ENCODE measurements around the gene SLC17A9.

Gene SLC17A9

DNA sequence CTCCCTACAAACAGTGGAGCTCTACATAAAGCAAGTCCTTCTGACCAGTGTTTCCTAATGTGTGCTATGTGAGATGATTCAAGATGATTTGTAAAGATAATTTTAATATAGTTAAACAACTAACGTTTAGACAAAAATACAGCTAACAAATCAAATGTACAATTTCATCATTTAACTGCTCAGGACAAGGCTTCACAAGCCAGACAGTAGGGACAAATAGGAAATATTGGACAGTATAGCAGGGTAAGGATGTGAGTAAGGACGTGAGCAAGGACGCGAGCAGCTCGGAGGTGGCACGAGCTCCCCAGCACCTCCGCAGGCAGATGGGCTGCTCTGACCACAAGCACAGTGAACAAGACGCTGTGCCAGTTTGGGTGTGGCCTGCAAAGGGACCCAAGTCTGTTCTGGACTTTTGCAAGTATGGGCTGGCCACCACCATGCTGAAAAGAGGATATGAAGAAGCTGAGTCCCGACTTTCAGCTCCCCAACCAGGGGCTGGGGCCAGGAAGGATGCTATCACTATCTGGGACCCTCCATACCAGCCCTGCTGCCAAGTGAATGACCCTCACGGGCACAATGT, 40.7 kb upstream of the SLC17A9 start:
- peaks cover 76% of the 10 kb centered on the region for H3K36me3 ChIP-seq (ENCODE audit: insufficient read depth, low read depth, low read length)

DNA sequence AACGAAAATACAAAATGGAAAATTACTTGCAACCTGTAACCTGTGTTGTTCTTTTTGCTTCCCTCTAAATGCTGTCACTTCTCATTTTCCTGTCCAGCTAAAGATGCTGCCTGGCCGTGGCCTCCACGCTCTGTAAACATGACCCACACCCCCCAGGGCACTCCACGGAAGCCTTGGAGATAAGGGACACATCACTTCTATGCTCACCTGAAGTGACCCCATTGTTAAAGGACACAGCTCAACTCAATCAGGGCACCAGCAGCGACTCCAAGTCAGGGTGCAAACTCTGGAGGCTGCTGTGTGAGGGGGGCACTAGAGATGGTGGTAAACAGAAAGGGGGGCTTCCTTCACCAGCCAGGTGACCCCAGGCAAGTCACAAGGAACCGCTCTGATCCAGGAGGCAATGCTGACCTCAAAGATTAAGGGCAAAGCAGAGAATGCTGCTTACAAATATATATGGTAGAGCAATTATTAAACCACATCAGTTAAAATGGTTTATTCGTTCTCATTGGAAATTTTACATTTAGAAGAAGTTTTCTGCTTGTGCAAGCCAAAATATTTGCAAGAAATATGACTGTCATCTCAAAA, 39.4 kb upstream of the SLC17A9 start:
- Histone ChIP-seq H3K36me3 (ENCODE audit: insufficient read depth, low read depth, low read length) (peaks cover 63% of the 10 kb centered on the region), H3K4me1 (ENCODE audit: insufficient read depth, low read length) (peaks cover 35% of the 10 kb centered on the region), H3K9me3 (ENCODE audit: insufficient read depth, low read depth, low read length) (no peaks in the 10 kb centered on the region), H3K9ac (ENCODE audit: low read depth, low read length) (no peak overlapping the region), H3K27ac (ENCODE audit: low read length) (no peak overlapping the region), H3K27me3 (ENCODE audit: insufficient read depth, low read length) (no peaks in the 10 kb centered on the region), H3K4me3 (ENCODE audit: low read length) (no peak overlapping the region)

More for the DNA sequence above, 40.7 kb upstream of the SLC17A9 start:
- H3K9me3 ChIP-seq (ENCODE audit: insufficient read depth, low read depth, low read length): no peaks in the 10 kb centered on the region
- H3K4me3 ChIP-seq (ENCODE audit: low read length): no peak overlapping the region
- no peak overlapping the region for H3K9ac ChIP-seq (ENCODE audit: low read depth, low read length)
- H3K4me1 ChIP-seq (ENCODE audit: insufficient read depth, low read length): peaks cover 21% of the 10 kb centered on the region
- H3K27me3 ChIP-seq (ENCODE audit: insufficient read depth, low read length): no peaks in the 10 kb centered on the region
- no peak overlapping the region for H3K27ac ChIP-seq (ENCODE audit: low read length)

DNA sequence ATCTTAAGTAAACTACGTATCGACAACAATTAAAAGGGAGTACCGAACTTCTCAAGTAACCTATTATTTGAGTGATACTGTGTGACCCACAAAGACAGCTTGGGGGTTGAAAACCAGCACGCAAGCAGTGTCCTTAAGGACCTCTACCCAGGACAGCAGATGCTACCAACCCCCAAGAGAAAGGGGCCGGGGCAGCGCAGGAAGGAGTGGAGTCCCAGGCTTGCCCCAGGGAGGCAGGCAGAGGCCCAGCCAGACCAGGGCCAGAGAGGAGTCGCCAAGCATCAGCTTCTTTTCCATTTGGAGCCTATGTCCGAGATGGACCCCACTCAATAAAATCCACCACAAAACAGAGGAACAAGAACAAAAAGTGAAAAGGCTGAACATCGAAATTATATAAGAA, 38.1 kb upstream of the SLC17A9 start:
- H3K4me3 ChIP-seq (ENCODE audit: low read length): no peak overlapping the region
- no peak overlapping the region for H3K9ac ChIP-seq (ENCODE audit: low read depth, low read length)
- no peak overlapping the region for H3K27ac ChIP-seq (ENCODE audit: low read length)
- peaks cover 50% of the 10 kb centered on the region for H3K36me3 ChIP-seq (ENCODE audit: insufficient read depth, low read depth, low read length)
- H3K9me3 ChIP-seq (ENCODE audit: insufficient read depth, low read depth, low read length): no peaks in the 10 kb centered on the region
- H3K4me1 ChIP-seq (ENCODE audit: insufficient read depth, low read length): peaks cover 46% of the 10 kb centered on the region
- H3K27me3 ChIP-seq (ENCODE audit: insufficient read depth, low read length): no peaks in the 10 kb centered on the region

DNA sequence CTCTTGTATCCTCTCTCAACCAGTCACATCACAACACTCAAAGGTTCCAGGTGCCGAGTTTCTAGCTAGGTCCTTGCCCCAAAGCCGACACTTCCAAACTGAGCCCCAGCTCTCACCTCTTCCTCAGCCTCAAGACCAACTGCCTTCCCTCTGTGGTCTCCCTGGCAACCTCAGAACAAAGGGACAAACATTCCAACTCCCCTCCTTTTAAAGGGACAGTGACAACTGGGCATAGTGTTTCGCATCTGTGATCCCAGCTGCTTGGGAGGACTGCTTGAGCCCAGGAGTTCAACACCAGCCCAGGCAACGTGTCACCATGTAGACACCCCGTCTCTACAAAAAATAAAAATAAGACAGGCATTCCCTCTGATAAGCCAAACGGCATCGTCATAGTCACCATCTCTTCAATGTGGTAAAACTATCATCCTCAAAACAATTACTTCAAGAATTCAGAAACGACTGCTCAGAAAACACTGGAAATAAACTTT, 37.5 kb upstream of the SLC17A9 start:
- 0 out of 2 replicates have a peak overlapping the region, but pooled peaks have one; percentile 10 for H3K4me3 ChIP-seq (ENCODE audit: low read length)
- H3K4me1 ChIP-seq (ENCODE audit: insufficient read depth, low read length): peaks cover 52% of the 10 kb centered on the region
- no peak overlapping the region for H3K9ac ChIP-seq (ENCODE audit: low read depth, low read length)
- no peaks in the 10 kb centered on the region for H3K27me3 ChIP-seq (ENCODE audit: insufficient read depth, low read length)
- H3K27ac ChIP-seq (ENCODE audit: low read length): no peak overlapping the region
- no peaks in the 10 kb centered on the region for H3K9me3 ChIP-seq (ENCODE audit: insufficient read depth, low read depth, low read length)
- peaks cover 44% of the 10 kb centered on the region for H3K36me3 ChIP-seq (ENCODE audit: insufficient read depth, low read depth, low read length)

DNA sequence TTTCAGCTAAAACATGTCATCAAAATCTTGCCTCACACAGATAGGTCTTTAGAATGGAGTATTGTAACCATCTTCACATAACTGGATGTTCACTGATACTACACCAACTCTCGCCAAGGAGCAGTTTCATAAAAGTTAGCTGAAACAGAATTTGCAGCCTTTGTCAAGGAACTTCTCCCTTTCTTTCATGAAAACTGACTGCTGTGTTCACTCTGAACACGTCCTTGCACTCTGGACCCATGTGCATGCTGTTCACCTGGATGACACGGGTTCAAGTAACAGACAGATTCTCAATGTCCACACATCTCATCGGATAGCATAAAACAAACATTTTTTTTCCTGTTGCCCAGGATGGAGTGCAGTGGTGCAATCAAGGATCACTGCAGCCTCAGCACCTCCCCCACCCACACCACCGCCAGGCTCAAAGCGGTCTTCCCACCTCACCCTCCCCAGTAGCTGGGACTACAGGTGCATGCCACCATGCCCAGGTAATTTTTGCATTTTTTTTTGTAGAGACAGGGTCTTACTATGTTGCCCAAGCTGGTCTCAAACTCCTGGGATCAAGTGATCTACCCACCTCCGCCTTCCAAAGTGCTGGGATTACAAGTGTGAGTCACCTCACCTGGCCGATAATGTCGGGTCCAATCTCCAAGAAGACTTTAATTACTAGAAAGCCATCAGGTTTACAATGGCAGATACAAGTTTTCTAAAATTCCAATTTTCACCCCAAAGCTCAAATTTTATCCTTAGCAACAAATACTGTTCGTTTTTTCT, 35.6 kb upstream of the SLC17A9 start:
- no peaks in the 10 kb centered on the region for H3K27me3 ChIP-seq (ENCODE audit: insufficient read depth, low read length)
- peaks cover 25% of the 10 kb centered on the region for H3K36me3 ChIP-seq (ENCODE audit: insufficient read depth, low read depth, low read length)
- no peak overlapping the region for H3K9ac ChIP-seq (ENCODE audit: low read depth, low read length)
- no peaks in the 10 kb centered on the region for H3K9me3 ChIP-seq (ENCODE audit: insufficient read depth, low read depth, low read length)
- H3K4me1 ChIP-seq (ENCODE audit: insufficient read depth, low read length): peaks cover 58% of the 10 kb centered on the region
- H3K27ac ChIP-seq (ENCODE audit: low read length): no peak overlapping the region
- H3K4me3 ChIP-seq (ENCODE audit: low read length): no peak overlapping the region

DNA sequence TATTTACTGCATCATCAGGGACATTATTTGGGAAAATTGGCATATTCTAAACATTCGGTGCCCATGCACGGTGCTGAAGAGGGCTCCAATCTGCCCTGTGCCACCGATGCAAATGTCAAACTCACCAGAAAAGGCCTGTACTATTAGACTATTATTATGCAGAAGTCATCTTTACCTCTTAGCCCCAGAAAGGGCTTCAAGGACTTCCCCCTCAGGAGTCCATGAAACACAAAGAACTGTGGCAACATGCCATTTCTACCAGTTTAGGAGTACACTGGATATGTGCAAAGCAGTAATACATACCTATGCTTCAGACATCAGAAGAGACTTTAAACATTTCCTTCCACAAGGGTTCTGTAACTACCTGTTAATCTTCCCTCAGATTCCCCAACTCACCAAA, 34.8 kb upstream of the SLC17A9 start:
- H3K9me3 ChIP-seq (ENCODE audit: insufficient read depth, low read depth, low read length): no peaks in the 10 kb centered on the region
- peaks cover 18% of the 10 kb centered on the region for H3K36me3 ChIP-seq (ENCODE audit: insufficient read depth, low read depth, low read length)
- H3K27ac ChIP-seq (ENCODE audit: low read length): no peak overlapping the region
- no peak overlapping the region for H3K4me3 ChIP-seq (ENCODE audit: low read length)
- no peak overlapping the region for H3K9ac ChIP-seq (ENCODE audit: low read depth, low read length)
- peaks cover 63% of the 10 kb centered on the region for H3K4me1 ChIP-seq (ENCODE audit: insufficient read depth, low read length)
- H3K27me3 ChIP-seq (ENCODE audit: insufficient read depth, low read length): no peaks in the 10 kb centered on the region

DNA sequence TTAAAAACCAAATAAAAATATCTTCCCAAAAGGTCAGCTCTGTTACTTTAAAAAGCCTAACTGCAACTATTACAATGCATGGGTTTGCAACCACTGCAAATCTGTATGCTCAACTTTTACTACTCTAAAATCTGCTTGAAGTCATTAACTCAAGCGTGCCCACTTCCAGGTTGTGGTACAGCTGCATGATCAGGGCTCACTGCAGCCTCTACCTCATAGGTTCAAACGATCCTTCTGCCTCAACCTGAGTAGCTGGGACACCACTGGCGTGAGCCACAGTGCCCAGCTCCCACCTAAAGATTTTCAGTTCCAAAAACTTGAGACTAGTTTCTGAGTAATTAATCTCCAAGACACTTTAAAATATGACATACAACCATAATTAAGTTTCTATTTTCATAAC, 34.4 kb upstream of the SLC17A9 start:
- H3K4me1 ChIP-seq (ENCODE audit: insufficient read depth, low read length): peaks cover 66% of the 10 kb centered on the region
- no peaks in the 10 kb centered on the region for H3K9me3 ChIP-seq (ENCODE audit: insufficient read depth, low read depth, low read length)
- H3K36me3 ChIP-seq (ENCODE audit: insufficient read depth, low read depth, low read length): peaks cover 14% of the 10 kb centered on the region
- no peaks in the 10 kb centered on the region for H3K27me3 ChIP-seq (ENCODE audit: insufficient read depth, low read length)
- no peak overlapping the region for H3K9ac ChIP-seq (ENCODE audit: low read depth, low read length)
- no peak overlapping the region for H3K4me3 ChIP-seq (ENCODE audit: low read length)
- no peak overlapping the region for H3K27ac ChIP-seq (ENCODE audit: low read length)

DNA sequence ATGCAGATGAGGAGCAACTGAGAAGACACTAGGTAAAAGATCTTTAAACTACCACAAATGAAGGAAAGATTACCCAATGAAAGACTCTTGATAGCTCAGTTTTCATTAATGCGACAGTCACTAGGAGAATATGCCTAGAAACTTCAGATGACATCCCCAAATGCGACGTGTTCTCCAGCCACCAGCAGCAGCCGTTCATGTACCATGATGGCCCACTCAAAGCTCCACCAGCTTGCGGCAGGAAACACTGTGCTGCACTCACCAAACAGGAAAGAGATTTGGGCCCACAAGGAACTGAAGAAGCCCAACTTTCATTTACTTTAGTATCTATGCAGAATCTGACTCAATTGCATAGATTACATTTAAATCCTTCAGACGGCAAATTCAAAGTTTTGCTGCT, 33.7 kb upstream of the SLC17A9 start:
- Histone ChIP-seq H3K27me3 (ENCODE audit: insufficient read depth, low read length) (no peaks in the 10 kb centered on the region), H3K27ac (ENCODE audit: low read length) (no peak overlapping the region), H3K9ac (ENCODE audit: low read depth, low read length) (no peak overlapping the region), H3K4me3 (ENCODE audit: low read length) (no peak overlapping the region), H3K36me3 (ENCODE audit: insufficient read depth, low read depth, low read length) (peaks cover 7% of the 10 kb centered on the region), H3K9me3 (ENCODE audit: insufficient read depth, low read depth, low read length) (no peaks in the 10 kb centered on the region), H3K4me1 (ENCODE audit: insufficient read depth, low read length) (peaks cover 70% of the 10 kb centered on the region)

DNA sequence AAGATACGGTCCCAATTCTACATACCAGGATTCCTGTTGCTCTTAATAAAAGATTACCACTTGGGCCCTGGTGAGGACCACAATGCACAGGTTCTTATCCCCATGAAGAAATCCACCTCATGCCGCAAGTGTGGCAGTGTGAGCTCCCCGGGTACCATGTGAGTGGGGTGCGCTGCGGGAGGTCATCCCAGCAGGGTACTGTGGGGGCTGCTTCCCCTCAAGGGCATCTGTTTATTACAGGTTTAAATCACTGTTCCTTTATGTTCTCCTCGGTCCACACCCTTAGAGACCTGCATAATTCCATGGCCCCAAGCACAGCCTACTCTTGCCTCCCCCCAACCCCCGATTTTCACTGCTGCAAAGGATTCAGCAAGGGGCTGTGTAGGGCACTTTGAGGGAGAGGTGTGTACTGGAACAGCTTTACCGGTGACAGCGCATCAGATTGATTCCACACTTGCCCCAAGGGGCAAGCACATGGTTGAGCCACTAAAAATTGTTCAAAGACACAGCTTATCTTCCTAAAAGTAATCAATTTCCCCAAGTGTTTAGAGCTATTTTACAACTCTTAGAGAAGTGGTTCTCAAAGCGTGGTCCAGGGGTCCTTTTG, 32.4 kb upstream of the SLC17A9 start:
- H3K9me3 ChIP-seq (ENCODE audit: insufficient read depth, low read depth, low read length): no peaks in the 10 kb centered on the region
- no peak overlapping the region for H3K27ac ChIP-seq (ENCODE audit: low read length)
- H3K4me1 ChIP-seq (ENCODE audit: insufficient read depth, low read length): peaks cover 72% of the 10 kb centered on the region
- no peaks in the 10 kb centered on the region for H3K27me3 ChIP-seq (ENCODE audit: insufficient read depth, low read length)
- peak overlapping the region; percentile 17; the same call in 1 of the 2 replicates for H3K4me3 ChIP-seq (ENCODE audit: low read length)
- peak overlapping the region; percentile 18; the same call in 1 of the 2 replicates for H3K9ac ChIP-seq (ENCODE audit: low read depth, low read length)
- no peaks in the 10 kb centered on the region for H3K36me3 ChIP-seq (ENCODE audit: insufficient read depth, low read depth, low read length)

DNA sequence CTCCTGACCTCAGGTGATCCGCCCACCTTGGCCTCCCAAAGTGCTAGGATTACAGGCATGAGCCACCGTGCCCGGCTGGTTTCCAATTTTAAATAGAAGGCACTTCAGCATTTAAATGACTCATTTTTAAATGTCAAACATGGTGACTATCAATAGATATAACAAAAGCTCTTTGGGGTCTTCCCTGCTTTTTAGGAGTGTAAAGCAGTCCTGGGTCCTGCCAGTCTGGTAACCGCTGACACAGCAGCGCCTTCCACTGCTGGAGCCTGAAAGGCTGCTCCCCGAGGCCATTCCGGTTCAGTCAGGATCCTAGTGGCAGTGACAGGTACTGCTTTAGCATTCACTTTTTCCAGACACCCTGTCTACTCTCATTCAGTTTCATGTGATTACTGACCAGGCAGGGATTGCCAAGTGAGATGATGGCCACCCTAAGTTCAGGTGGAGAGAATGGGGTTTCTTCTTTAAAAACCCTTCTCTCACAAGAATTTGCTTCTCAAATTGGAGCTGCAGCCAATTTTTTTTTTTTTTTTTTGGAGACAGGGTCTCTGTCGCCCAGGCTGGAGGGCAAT, 31.3 kb upstream of the SLC17A9 start:
- Histone ChIP-seq H3K27me3 (ENCODE audit: insufficient read depth, low read length) (no peaks in the 10 kb centered on the region), H3K9ac (ENCODE audit: low read depth, low read length) (no peak overlapping the region), H3K9me3 (ENCODE audit: insufficient read depth, low read depth, low read length) (no peaks in the 10 kb centered on the region), H3K36me3 (ENCODE audit: insufficient read depth, low read depth, low read length) (no peaks in the 10 kb centered on the region), H3K4me1 (ENCODE audit: insufficient read depth, low read length) (peaks cover 64% of the 10 kb centered on the region), H3K27ac (ENCODE audit: low read length) (no peak overlapping the region), H3K4me3 (ENCODE audit: low read length) (no peak overlapping the region)

DNA sequence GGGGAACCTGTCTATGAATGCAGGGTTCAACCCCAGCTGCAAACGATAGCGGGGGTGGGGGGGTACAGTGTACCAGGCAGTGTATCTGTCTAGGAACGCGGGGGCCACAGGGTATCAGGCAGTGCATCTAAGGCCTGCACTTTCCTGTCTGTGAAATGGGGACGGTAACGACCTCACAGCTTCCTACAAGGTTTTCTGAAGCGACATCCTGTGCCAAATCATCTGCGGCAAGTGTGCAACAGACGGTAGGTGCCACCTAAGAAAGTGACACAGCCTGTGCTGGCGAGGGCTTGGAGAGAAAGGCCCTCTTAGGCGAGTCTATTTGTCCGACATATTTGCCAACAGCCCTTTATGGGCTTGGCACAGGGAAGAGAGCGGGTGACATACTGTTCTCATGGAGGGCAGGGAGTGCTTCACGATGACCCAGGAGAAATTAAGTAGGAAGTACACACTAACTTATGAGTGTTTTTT, 30.0 kb upstream of the SLC17A9 start:
- Histone ChIP-seq H3K9me3 (ENCODE audit: insufficient read depth, low read depth, low read length) (no peaks in the 10 kb centered on the region), H3K36me3 (ENCODE audit: insufficient read depth, low read depth, low read length) (no peaks in the 10 kb centered on the region), H3K27me3 (ENCODE audit: insufficient read depth, low read length) (no peaks in the 10 kb centered on the region), H3K9ac (ENCODE audit: low read depth, low read length) (no peak overlapping the region), H3K27ac (ENCODE audit: low read length) (no peak overlapping the region), H3K4me1 (ENCODE audit: insufficient read depth, low read length) (peaks cover 59% of the 10 kb centered on the region), H3K4me3 (ENCODE audit: low read length) (peak overlapping the region; percentile 18; the same call in 1 of the 2 replicates)

Data from iPS-20b (cell line).